Activated CD4-positive, alpha-beta T cell treated with anti-CD3 and anti-CD28 coated beads, Interleukin-2, amount 50 U/mL, for 1 hour (primary cell): ENCODE measurements around the gene PROB1.
A peak's percentile ranks its signal among the peaks of the same experiment; 100 is the strongest.
"Not testable (repeated sequence)": the region's sequence is repeated elsewhere in the genome, so short reads cannot be mapped to it uniquely, and the experiment has no call there.

Experiments used
- DNase-seq: peaks from one replicate; pipeline ENCODE4 v3.0.0-alpha.2; 2020

PROB1 gene

GRCh38 chr5:139410993-139411828 is 16.3 kb upstream of the PROB1 start:
- no peak for DNase-seq

- DNase-seq, result no peak
Measured at GRCh38 chr5:139410121-139410992, 15.5 kb upstream of the PROB1 start.

- DNase-seq, result not testable (repeated sequence)
Measured at GRCh38 chr5:139409116-139409515, 14.2 kb upstream of the PROB1 start.

DNA sequence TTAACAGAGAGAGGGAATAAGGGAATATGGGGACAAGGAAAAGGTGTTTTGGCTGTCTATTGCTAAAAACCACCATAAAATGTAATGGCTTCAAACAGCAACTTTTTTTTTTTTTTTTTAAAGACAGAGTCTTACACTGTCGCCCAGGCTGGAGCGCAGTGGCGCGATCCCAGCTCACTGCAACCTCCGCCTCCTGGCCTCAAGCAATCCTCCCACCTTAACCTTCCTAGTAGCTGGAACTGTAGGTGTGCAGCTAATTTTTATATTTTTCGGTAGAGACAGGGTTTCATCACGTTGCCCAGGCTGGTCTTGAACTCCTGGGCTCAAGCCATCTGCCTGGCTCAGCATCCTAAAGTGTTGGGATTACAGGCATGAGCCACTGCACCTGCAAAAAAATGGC is 13.3 kb upstream of the PROB1 start:
- DNase-seq, result no peak

DNA sequence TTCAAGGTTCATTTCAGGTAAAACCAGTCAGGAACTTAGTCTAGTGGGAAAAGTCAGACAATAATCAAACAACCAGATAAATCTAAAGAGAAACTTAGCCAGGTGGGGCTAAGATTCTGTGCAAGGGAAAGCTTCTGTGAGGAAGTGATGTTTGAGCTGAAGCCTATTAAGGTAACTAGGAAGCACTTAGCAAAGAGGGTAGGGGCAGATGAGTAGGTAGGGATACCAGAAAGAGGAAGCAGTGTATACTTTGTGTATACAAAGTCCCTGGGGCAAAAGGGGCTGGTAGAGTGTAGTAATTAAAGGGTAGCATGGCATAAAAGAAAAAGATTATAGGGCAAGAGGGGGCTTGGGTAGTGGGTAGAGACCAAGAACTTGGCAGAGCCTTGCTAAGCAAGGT is 12.6 kb upstream of the PROB1 start:
- DNase-seq, result no peak

DNA sequence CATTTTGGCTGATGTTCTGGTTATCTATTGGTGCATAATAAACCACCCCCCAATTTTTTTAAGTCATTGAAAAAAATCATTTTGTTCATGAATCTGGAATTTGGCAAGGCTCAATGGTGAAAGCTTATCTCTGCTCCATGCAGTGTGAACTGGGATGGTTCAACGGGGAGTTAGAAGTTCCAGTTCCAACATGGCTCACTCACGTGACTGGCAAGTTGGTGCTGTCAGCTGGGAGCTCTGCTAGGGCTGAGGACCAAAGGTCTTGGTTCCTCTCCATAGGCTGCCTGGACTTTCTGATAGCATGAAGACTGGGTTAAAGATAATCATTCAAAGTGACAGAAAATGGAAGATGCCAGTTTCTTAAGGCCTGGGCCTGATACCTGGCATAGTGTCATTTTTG is 12.1 kb upstream of the PROB1 start:
- DNase-seq, result no peak

- DNase-seq, result no peak
Measured at GRCh38 chr5:139404484-139404840, 9.6 kb upstream of the PROB1 start.

GRCh38 chr5:139403787-139404483 is 9.0 kb upstream of the PROB1 start, which contains the start of gene SPATA24:
Gene SPATA24, minus strand, starts transcription at chr5:139404089. Its CDS starts 29 bp downstream, at chr5:139404060.
- DNase-seq, result peak; percentile 97

GRCh38 chr5:139403418-139403786 is 8.5 kb upstream of the PROB1 start:
- DNase-seq, result no peak

DNA sequence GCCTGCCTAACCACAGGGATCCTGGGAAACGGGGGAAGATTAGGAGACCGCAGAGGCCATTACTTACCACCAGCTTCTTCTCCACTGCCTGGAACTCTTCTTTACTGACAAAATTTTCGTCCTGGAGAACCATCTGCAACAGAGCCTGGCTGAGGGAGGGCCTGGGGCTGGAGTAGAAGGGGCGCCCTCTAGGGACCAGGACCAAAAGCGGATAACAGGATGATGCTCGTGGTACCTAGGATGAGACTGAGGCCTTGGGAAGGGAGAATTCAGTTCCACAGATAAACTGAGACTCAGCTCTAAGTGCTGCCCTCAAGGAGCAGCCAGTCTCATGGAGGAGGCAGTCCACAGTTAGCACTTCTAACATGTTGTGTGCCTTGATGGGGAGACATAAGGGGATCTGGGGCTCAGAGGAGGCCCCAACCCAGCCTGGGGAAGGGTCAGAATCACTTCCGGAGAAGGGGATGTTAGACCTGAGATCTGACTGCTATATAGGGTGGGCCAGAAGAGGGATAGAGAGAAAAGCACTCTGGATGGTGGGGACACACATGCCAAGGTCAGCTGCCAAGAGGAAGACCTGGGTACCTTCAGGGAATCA is 7.8 kb upstream of the PROB1 start:
- no peak for DNase-seq

DNA sequence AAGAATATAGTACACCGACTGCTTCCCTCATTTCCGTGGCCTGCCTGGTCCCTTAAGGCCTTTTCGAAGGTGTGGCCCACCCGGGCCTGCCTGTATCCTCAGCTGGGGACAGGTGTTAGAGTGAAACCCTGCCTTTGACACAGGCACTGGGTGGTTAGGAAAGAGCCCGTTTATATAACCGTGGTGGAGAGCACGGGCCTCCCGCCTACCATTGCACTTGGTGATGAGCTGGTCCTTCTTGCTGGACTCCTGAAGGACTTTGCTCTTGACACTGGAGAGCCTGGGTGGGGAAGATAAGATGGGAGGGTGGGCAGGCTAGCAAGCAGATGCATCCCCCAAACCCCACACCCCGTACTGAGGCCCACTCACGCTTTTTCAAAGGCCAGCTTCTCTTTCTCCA is 6.6 kb upstream of the PROB1 start:
- DNase-seq, result no peak

- no peak for DNase-seq
Measured at GRCh38 chr5:139399501-139400121, 4.7 kb upstream of the PROB1 start.

- DNase-seq, result no peak
Measured at GRCh38 chr5:139397921-139398320, 3.0 kb upstream of the PROB1 start.

DNA sequence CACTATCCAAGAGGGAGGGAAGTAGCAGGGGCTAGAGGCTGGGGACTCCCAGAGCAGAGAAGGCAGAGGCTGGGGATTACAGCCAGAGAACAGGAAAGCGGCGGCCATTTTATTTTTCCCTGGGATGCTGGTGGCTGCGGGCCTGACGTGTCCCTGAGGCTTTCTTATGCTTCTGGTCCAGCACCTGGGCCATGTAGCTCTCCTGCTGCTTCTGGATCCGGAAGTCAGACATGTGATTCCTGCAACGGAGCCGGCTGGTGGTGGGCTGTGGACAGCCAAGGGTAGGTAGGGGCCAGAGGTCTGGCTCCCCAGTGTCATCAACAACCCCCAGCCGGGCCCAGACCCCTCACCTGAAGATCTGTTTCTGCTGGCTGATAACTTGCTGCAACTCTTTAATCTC is 1.8 kb upstream of the PROB1 start:
- DNase-seq, result no peak

GRCh38 chr5:139395844-139396640 is 1.1 kb upstream of the PROB1 start:
- no peak for DNase-seq

- peak; percentile 43 for DNase-seq
Measured at GRCh38 chr5:139394123-139394653, 716 bp downstream of the PROB1 start.

DNA sequence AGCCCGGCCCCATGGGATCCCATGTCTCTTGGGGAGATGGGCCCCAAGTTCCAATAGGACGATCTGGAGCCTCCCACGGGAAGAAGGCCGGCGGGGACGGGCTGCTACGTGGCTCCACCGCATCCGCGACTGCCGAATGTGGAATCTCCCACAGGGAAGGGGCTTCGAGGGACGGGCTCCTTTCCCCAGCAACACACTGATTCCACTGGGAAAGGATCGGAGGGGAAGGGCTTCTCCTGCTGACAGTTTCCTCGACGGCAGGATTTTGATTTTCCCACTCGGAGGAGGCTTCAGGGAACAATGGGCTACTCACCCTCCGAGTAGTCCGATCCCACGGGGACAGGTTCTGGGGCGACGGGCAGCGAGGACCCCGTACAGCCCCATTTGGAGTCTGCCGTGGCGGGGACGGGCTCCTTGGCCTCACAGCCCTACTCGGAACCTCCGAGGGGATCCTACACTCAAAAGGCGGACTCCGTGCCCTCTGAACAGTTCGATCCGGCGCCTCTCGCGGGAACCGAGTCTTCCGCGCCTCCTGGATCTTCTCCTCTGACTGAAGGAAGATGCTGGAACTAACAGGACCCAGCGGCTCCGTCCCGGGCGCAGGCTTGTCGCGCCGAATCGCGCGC is 1.3 kb downstream of the PROB1 start:
- no peak for DNase-seq

DNA sequence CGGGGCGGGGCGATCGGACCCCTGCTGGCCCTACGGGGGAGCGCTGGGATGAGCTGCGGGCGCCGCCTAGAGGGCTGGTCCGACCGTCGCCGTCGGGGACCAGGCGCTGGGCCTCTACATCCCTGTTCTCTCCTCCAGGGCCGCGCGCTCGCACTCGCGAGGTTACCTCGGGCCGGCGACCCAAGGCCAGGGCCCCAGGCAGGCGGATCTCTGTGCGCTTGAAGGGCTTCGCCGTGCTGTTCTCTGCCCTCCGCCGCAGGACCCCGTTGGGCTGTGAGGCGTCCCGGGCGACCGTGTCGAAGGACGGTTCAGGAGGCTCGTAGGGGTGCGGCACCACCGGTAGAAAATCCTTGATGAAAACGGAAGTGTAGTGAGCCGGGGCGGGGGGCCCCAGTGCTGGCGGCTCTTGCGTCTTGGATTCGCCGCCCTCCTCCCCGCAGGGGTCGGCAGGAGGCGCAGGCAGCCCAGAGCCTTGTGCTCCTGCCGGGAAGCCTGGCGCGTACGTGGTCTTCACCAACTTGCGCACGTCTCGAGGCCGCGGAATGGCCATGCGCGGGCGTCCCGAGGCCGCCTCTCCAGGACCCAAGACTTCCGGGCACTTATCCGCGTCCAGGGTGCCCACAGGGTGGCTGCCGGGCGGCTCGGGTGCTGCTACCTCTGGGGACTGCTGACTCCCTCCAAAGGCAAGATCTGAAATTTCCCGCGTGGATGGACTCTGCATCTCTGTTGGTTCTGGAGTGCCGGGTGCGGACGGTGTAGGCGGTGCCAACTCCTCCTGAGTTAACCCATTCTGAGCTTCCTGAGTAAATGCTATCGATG is 2.0 kb downstream of the PROB1 start:
- DNase-seq, result peak; percentile 73

DNA sequence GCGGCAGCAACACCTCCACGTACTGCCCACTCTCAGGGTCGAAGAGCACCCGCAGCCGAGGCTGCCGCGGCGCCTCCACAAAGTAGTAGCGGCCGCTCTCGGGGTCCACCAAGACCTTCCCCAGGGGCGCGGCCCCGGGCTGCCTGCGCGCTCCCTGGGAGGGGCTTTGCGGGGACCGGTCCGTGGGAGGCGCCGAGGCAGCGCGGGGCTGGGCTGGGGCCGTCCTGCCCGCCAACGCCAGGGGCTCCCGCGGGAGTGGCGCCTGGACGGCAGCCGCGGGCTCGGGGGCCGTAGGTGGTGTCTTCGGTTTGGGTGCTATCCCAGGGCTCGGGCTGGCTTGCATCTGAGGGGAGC is 2.6 kb downstream of the PROB1 start:
- DNase-seq, result no peak
